Inferior parietal cortex (tissue), 1 donor: ENCODE results near the gene GPC3.

Experiments
- DNase-seq: peaks from one replicate; pipeline ENCODE4 v3.0.0-alpha.2; 2016; ENCODE audit errors: extremely low spot score

The GPC3 gene

GRCh38 chrX:133926809-133927208, 58.6 kb downstream of the GPC3 start:
- no peak for DNase-seq

- no peak for DNase-seq
Measured at GRCh38 chrX:133926099-133926498, 59.3 kb downstream of the GPC3 start.

GRCh38 chrX:133924548-133924947, 60.8 kb downstream of the GPC3 start:
- no peak for DNase-seq

- DNase-seq = no peak
Measured at GRCh38 chrX:133923548-133923947, 61.8 kb downstream of the GPC3 start.

- DNase-seq = no peak
Measured at GRCh38 chrX:133923113-133923512, 62.3 kb downstream of the GPC3 start.

GRCh38 chrX:133922390-133922771, 63.0 kb downstream of the GPC3 start:
- DNase-seq = no peak

- peak; percentile 1 for DNase-seq
Measured at GRCh38 chrX:133921764-133922389, 63.5 kb downstream of the GPC3 start.

GRCh38 chrX:133921086-133921485, 64.3 kb downstream of the GPC3 start:
- no peak for DNase-seq

- no peak for DNase-seq
Measured at GRCh38 chrX:133918361-133918771, 67.0 kb downstream of the GPC3 start.

GRCh38 chrX:133916984-133917722, 68.2 kb downstream of the GPC3 start:
- no peak for DNase-seq

GRCh38 chrX:133913658-133914388, 71.6 kb downstream of the GPC3 start:
- DNase-seq = no peak

GRCh38 chrX:133913009-133913408, 72.4 kb downstream of the GPC3 start:
- DNase-seq = no peak

- no peak for DNase-seq
Measured at GRCh38 chrX:133911825-133912495, 73.4 kb downstream of the GPC3 start.

- no peak for DNase-seq
Measured at GRCh38 chrX:133910539-133910938, 74.9 kb downstream of the GPC3 start.

GRCh38 chrX:133909888-133910287, 75.5 kb downstream of the GPC3 start:
- no peak for DNase-seq

GRCh38 chrX:133908223-133908955, 77.0 kb downstream of the GPC3 start:
- no peak for DNase-seq

GRCh38 chrX:133907606-133908005, 77.8 kb downstream of the GPC3 start:
- no peak for DNase-seq

- DNase-seq = no peak
Measured at GRCh38 chrX:133905305-133905704, 80.1 kb downstream of the GPC3 start.

- DNase-seq = no peak
Measured at GRCh38 chrX:133897593-133898163, 87.7 kb downstream of the GPC3 start.

GRCh38 chrX:133892337-133892736, 93.1 kb downstream of the GPC3 start:
- no peak for DNase-seq

GRCh38 chrX:133888984-133889383, 96.4 kb downstream of the GPC3 start:
- DNase-seq = no peak
